ENCODE data around the gene GNAQ. TPM values are rescaled to one million over a fixed set of nuclear protein-coding genes. Genes with fewer than 3 reads are reported as not detected.

GNAQ gene
- total RNA-seq, 1 experiment from 2014 or later: 28.7 TPM

DNA sequence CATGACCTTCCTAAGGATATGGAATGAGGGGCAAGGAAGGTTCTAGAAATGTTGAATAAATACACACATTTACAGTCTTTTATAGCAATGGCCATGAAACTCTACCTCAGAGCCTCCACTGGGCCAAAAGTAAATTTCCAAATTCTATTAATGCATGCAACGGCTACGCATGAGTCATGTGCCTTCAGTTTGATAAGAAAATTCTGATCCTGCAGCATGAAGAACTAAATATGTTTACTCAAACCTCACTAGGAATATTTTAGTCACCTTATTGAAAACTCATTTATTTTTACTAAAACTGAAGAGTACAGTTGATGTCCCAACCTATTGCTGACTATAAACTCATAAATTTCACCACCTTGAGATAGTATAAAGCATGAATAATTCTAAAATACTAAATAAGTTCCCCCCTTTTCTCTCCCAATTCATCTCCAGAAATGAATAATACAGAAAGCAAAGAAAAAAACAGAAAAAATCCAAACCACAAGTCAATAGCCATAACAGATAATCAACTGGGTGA is 92.4 kb downstream of the GNAQ start:
- ChIA-PET CTCF (no interaction called here), RAD21 (ENCODE audit: low non-redundant PET in 1 of 2, low total read pairs in 2 of 2, uncharacterized antibody in 2 of 2, unreplicated experiment in 2 of 2) (no interaction called here), POLR2A (no interaction called here)
- Histone ChIP-seq H3K4me3 (replicated peaks in 1 of 2; ENCODE audit: low read depth in 1 of 2, low read length in 2 of 2) (no peak overlapping the region), H3K9me3 (ENCODE audit: control insufficient read depth in 1 of 2, insufficient read depth in 1 of 2, low read depth in 1 of 2, low read length in 2 of 2) (no peaks in the 10 kb centered on the region), H3K79me2 (ENCODE audit: insufficient read depth, low read length) (no peaks in the 10 kb centered on the region), H4K20me1 (ENCODE audit: insufficient read depth) (0 out of 2 replicates have a peak, but pooled peaks cover 3% of the 10 kb centered on the region), H3K27me3 (ENCODE audit: insufficient read depth, low read length) (no peaks in the 10 kb centered on the region), H3K27ac (ENCODE audit: low read depth, low read length) (no peak overlapping the region), H3K4me1 (ENCODE audit: control insufficient read depth in 1 of 2, insufficient read depth in 2 of 2, low read length in 2 of 2) (no peaks in the 10 kb centered on the region), H3K4me2 (ENCODE audit: low read length) (no peak overlapping the region), H2AFZ (ENCODE audit: low read depth, low read length, poor library complexity, severe bottlenecking) (no peak overlapping the region), H3K36me3 (ENCODE audit: control insufficient read depth in 1 of 2, insufficient read depth in 2 of 2, low read length in 2 of 2) (no peaks in the 10 kb centered on the region), H3K9me2 (ENCODE audit: insufficient read depth) (0 out of 2 replicates have a peak, but pooled peaks cover 2% of the 10 kb centered on the region), H3K9ac (ENCODE audit: low read length) (no peak overlapping the region)
- BruUV-seq (replicated peaks): no TSS peak
- ATAC-seq: no peak
- DNase-seq (ENCODE audit: low read depth, low spot score): no peak
- intact Hi-C loops (cut with micrococcal nuclease): no loop called here
- TF ChIP-seq ZFX (IDR thresholded peaks at IDR 0.05): no peak
- TF ChIP-seq ELF1 (IDR thresholded peaks at IDR 0.05; ENCODE audit: borderline replicate concordance, low read depth): no peak
- TF ChIP-seq, protein P1, sequence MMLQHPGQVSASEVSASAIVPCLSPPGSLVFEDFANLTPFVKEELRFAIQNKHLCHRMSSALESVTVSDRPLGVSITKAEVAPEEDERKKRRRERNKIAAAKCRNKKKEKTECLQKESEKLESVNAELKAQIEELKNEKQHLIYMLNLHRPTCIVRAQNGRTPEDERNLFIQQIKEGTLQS (IDR thresholded peaks at IDR 0.05): no peak
- no peak for TF ChIP-seq ZNF274 (IDR thresholded peaks at IDR 0.05; ENCODE audit: low read depth, low read length)
- TF ChIP-seq, protein P2, sequence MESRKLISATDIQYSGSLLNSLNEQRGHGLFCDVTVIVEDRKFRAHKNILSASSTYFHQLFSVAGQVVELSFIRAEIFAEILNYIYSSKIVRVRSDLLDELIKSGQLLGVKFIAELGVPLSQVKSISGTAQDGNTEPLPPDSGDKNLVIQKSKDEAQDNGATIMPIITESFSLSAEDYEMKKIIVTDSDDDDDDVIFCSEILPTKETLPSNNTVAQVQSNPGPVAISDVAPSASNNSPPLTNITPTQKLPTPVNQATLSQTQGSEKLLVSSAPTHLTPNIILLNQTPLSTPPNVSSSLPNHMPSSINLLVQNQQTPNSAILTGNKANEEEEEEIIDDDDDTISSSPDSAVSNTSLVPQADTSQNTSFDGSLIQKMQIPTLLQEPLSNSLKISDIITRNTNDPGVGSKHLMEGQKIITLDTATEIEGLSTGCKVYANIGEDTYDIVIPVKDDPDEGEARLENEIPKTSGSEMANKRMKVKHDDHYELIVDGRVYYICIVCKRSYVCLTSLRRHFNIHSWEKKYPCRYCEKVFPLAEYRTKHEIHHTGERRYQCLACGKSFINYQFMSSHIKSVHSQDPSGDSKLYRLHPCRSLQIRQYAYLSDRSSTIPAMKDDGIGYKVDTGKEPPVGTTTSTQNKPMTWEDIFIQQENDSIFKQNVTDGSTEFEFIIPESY (IDR thresholded peaks at IDR 0.05; ENCODE audit: extremely low read depth, insufficient replicate concordance, low read length): no peak
- no peak for TF ChIP-seq RAD21 (IDR thresholded peaks at IDR 0.05; ENCODE audit: low read depth)
- TF ChIP-seq, protein P3, sequence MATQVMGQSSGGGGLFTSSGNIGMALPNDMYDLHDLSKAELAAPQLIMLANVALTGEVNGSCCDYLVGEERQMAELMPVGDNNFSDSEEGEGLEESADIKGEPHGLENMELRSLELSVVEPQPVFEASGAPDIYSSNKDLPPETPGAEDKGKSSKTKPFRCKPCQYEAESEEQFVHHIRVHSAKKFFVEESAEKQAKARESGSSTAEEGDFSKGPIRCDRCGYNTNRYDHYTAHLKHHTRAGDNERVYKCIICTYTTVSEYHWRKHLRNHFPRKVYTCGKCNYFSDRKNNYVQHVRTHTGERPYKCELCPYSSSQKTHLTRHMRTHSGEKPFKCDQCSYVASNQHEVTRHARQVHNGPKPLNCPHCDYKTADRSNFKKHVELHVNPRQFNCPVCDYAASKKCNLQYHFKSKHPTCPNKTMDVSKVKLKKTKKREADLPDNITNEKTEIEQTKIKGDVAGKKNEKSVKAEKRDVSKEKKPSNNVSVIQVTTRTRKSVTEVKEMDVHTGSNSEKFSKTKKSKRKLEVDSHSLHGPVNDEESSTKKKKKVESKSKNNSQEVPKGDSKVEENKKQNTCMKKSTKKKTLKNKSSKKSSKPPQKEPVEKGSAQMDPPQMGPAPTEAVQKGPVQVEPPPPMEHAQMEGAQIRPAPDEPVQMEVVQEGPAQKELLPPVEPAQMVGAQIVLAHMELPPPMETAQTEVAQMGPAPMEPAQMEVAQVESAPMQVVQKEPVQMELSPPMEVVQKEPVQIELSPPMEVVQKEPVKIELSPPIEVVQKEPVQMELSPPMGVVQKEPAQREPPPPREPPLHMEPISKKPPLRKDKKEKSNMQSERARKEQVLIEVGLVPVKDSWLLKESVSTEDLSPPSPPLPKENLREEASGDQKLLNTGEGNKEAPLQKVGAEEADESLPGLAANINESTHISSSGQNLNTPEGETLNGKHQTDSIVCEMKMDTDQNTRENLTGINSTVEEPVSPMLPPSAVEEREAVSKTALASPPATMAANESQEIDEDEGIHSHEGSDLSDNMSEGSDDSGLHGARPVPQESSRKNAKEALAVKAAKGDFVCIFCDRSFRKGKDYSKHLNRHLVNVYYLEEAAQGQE (IDR thresholded peaks at IDR 0.05; ENCODE audit: low read depth): no peak
- TF ChIP-seq SRF (IDR thresholded peaks at IDR 0.05; ENCODE audit: low read depth): no peak
- no peak for TF ChIP-seq CEBPB (IDR thresholded peaks at IDR 0.05; ENCODE audit: low read depth)
- TF ChIP-seq YY1 (IDR thresholded peaks at IDR 0.05; ENCODE audit: extremely low read depth, insufficient replicate concordance, low read depth, low read length): no peak
- TF ChIP-seq SP1 (IDR thresholded peaks at IDR 0.05; ENCODE audit: low read depth): no peak
- TF ChIP-seq SIN3A (IDR thresholded peaks at IDR 0.05; ENCODE audit: low read depth): no peak
- TF ChIP-seq EGR1 (IDR thresholded peaks at IDR 0.05; ENCODE audit: low read depth): no peak
- TF ChIP-seq EZH2 (IDR thresholded peaks at IDR 0.05): no peak
- no peak for TF ChIP-seq POLR2A (IDR thresholded peaks at IDR 0.05; ENCODE audit: borderline replicate concordance, extremely low read depth, insufficient read depth, insufficient read length)
- no peak for TF ChIP-seq CBX3 (IDR thresholded peaks at IDR 0.05; ENCODE audit: low read depth)
- no peak for TF ChIP-seq FOSL1 (IDR thresholded peaks at IDR 0.05; ENCODE audit: low read depth)
